GM12878 (cell line): ENCODE results near the gene ATP6V0A4. TPM values are rescaled to one million over a fixed set of nuclear protein-coding genes. Genes with fewer than 3 reads are reported as not detected.

Experiments used
- ATAC-seq: fragments of 200-7000 bp; cut with Tn5 transposase; 3 replicates; pipeline ENCODE4 v1.9.1; 2020; ENCODE audit warnings: mild to moderate bottlenecking, moderate library complexity
- BruUV-seq: library from RNA; stranded (reverse); fragments of 400-500 nt; replicated peaks from 2 replicates; lab custom pipeline; 2021; lab: Mats Ljungman, UMichigan
- CTCF ChIA-PET: fragments of 300-600 bp; sonication (Branson Sonifier 250); formaldehyde crosslinking; extraction: SDS; loops from one replicate; lab custom pipeline; 2021; ENCODE audit warnings: inconsistent platforms; lab: Yijun Ruan, JAX
- POLR2A ChIA-PET: fragments of 350-600 bp; formaldehyde crosslinking; extraction: SDS; loops from one replicate; lab custom pipeline; 2021; ENCODE audit warnings: inconsistent platforms; lab: Charles Lee
- RAD21 ChIA-PET: fragments of 300-600 bp; sonication (Branson Sonifier 250); formaldehyde crosslinking; loops from one replicate; lab custom pipeline; 2023; ENCODE audit warnings: antibody characterized with exemption; ENCODE audit not compliant: unreplicated experiment; lab: Charles Lee
- SMC1A ChIA-PET: fragments of 300-600 bp; sonication (Branson Sonifier 250); formaldehyde crosslinking; loops from one replicate; lab custom pipeline; 2023; ENCODE audit not compliant: unreplicated experiment, uncharacterized antibody; lab: Charles Lee
- DNase-seq: peaks from one replicate; pipeline ENCODE4 v3.0.0-alpha.2; 2011; ENCODE audit warnings: low read depth, low spot score
- FAIRE-seq: peaks from 3 replicates; lab custom pipeline; 2011; peaks lifted over from hg19 to GRCh38; lab: Jason Lieb, UNC
- H2AFZ ChIP-seq: 2 replicates; pipeline ENCODE4 v1.6.0; 2011; ENCODE audit warnings: low read depth, low read length, control low read depth; ENCODE audit not compliant: control insufficient read depth
- H3K27ac ChIP-seq: 2 replicates; pipeline ENCODE4 v1.5.1; 2011; ENCODE audit warnings: control low read depth; ENCODE audit not compliant: control insufficient read depth, insufficient read depth
- H3K27me3 ChIP-seq, 2 experiments: replicated peaks in 1 of 2; 2 replicates each; pipeline versions ENCODE4 v1.6.0 to v1.6.1; 2011; ENCODE audit warnings: low read length in 1 of 2; ENCODE audit not compliant: control insufficient read depth in 2 of 2, insufficient read depth in 2 of 2
- H3K36me3 ChIP-seq, 2 experiments: 2 replicates each; pipeline ENCODE4 v1.5.1; 2011; ENCODE audit warnings: low read length in 1 of 2; ENCODE audit not compliant: control insufficient read depth in 2 of 2, insufficient read depth in 2 of 2
- H3K4me1 ChIP-seq: 2 replicates; pipeline ENCODE4 v1.6.1; 2011; ENCODE audit warnings: mild to moderate bottlenecking, low read length, moderate library complexity, mixed read lengths; ENCODE audit not compliant: control insufficient read depth, insufficient read depth
- H3K4me2 ChIP-seq: 2 replicates; pipeline ENCODE4 v1.6.0; 2011; ENCODE audit warnings: control low read depth; ENCODE audit not compliant: control insufficient read depth, insufficient read depth
- H3K4me3 ChIP-seq: fragments of 200-600 bp; sonication (generic); 2 replicates; pipeline ENCODE4 v1.5.1; 2016
- H3K79me2 ChIP-seq: 2 replicates; pipeline ENCODE4 v1.6.0; 2011; ENCODE audit warnings: low read length; ENCODE audit not compliant: control insufficient read depth, insufficient read depth
- H3K9ac ChIP-seq: 2 replicates; pipeline ENCODE4 v1.8.0; 2011; ENCODE audit warnings: low read length, control low read depth, mixed read lengths; ENCODE audit not compliant: control insufficient read depth, insufficient read depth
- H3K9me3 ChIP-seq: replicated peaks from 3 replicates; pipeline ENCODE4 v1.5.1; 2011; ENCODE audit warnings: mild to moderate bottlenecking, low read length; ENCODE audit not compliant: control insufficient read depth, insufficient read depth
- H4K20me1 ChIP-seq: 2 replicates; pipeline ENCODE4 v1.6.0; 2011; ENCODE audit not compliant: control insufficient read depth, insufficient read depth
- ATF7 ChIP-seq: fragments of 450-650 bp; IDR thresholded peaks from 2 replicates; pipeline ENCODE4 v1.6.1; 2016; ENCODE audit warnings: low read depth, mild to moderate bottlenecking
- BMI1 ChIP-seq: fragments of 450-650 bp; IDR thresholded peaks from 2 replicates; pipeline ENCODE4 v1.6.1; 2016; ENCODE audit warnings: mild to moderate bottlenecking, moderate library complexity, borderline replicate concordance
- CBX3 ChIP-seq: fragments of 200-600 bp; sonication (generic); IDR thresholded peaks from 2 replicates; pipeline ENCODE4 v1.6.1; 2016; ENCODE audit warnings: low read depth, borderline replicate concordance
- E4F1 ChIP-seq: fragments of 450-650 bp; IDR thresholded peaks from 2 replicates; pipeline ENCODE4 v1.6.1; 2018; ENCODE audit warnings: borderline replicate concordance, mild to moderate bottlenecking; ENCODE audit not compliant: partially characterized antibody
- ELK1 ChIP-seq: IDR thresholded peaks from 2 replicates; pipeline ENCODE4 v1.6.1; 2012; ENCODE audit warnings: low read depth, low read length, improper control_type of control experiment
- KLF5 ChIP-seq: fragments of 450-650 bp; IDR thresholded peaks from 2 replicates; pipeline ENCODE4 v1.6.1; 2014; ENCODE audit warnings: mild to moderate bottlenecking; ENCODE audit not compliant: partially characterized antibody
- MTA2 ChIP-seq: fragments of 450-650 bp; IDR thresholded peaks from 2 replicates; pipeline ENCODE4 v1.6.1; 2016; ENCODE audit warnings: low read depth, mild to moderate bottlenecking, moderate library complexity
- NFYB ChIP-seq: IDR thresholded peaks from 2 replicates; pipeline ENCODE4 v1.6.1; 2011; ENCODE audit warnings: low read depth, mild to moderate bottlenecking, low read length, improper control_type of control experiment, moderate library complexity; ENCODE audit not compliant: insufficient read depth
- POLR2AphosphoS5 ChIP-seq: IDR thresholded peaks from 2 replicates; pipeline ENCODE4 v1.6.1; 2011; ENCODE audit warnings: mild to moderate bottlenecking, low read length, inconsistent platforms
- SMARCA5 ChIP-seq: fragments of 450-650 bp; IDR thresholded peaks from 2 replicates; pipeline ENCODE4 v1.6.1; 2017; ENCODE audit warnings: mild to moderate bottlenecking
- SREBF1 ChIP-seq: IDR thresholded peaks from 2 replicates; pipeline ENCODE4 v1.6.1; 2012; ENCODE audit warnings: mild to moderate bottlenecking, low read length
- USF1 ChIP-seq: IDR thresholded peaks from 2 replicates; pipeline ENCODE4 v1.6.1; 2011; ENCODE audit warnings: borderline replicate concordance, low read depth, mild to moderate bottlenecking, moderate library complexity, mixed read lengths, low read length; ENCODE audit not compliant: insufficient read depth; ENCODE audit errors: extremely low read length
- ZBTB4 ChIP-seq: fragments of 450-650 bp; formaldehyde crosslinking; IDR thresholded peaks from 2 replicates; pipeline ENCODE4 v1.4.0; 2022; ENCODE audit warnings: mild to moderate bottlenecking, moderate library complexity
- ZSCAN29 ChIP-seq: fragments of 450-650 bp; IDR thresholded peaks from 2 replicates; pipeline ENCODE4 v1.6.1; 2017; ENCODE audit warnings: mild to moderate bottlenecking, moderate library complexity
- WGBS: methylation state at CpG from one replicate; pipeline ENCODE4 v1.1.6; 2016; ENCODE audit warnings: low lambda C conversion rate; ENCODE audit not compliant: insufficient replicate concordance, insufficient coverage; ENCODE audit errors: missing lambda C conversion rate; 5-methylcytosine and 5-hydroxymethylcytosine counted together
- in situ Hi-C: fragments of 300-500 bp; cut with MboI; formaldehyde crosslinking; loops from 9 replicates; pipeline ENCODE4 v1.14.3; 2018; ENCODE audit warnings: mixed read lengths
- intact Hi-C: fragments of 100-400 bp; cut with micrococcal nuclease; formaldehyde crosslinking; loops from one replicate; pipeline ENCODE4 v1.14.2; 2022; ENCODE audit not compliant: unreplicated experiment
- polyA plus RNA-seq, 11 experiments: library from polyadenylated mRNA; depleted of rRNA in 4 of 11; unstranded in 6 of 11; stranded (reverse) in 5 of 11; fragments of >200 nt; fragmentation: Nextera tagmentation in 4 of 11; fragmentation: Illumina TruSeq in 1 of 11; extraction: Ambion mirVana in 4 of 11; extraction: Trizol in 1 of 11; gene quantifications; 1 replicate in 1 of 11; 2 replicates in 10 of 11; pipeline versions ENCODE4 v1.2.1 to v1.2.3, GENCODE V29; 2011 to 2016; ENCODE audit warnings: inconsistent platforms in 2 of 11, missing spikeins in 2 of 11, low read depth in 1 of 11
- total RNA-seq, 4 experiments: library from RNA; depleted of rRNA in 3 of 4; stranded (reverse); fragments of >200 nt in 3 of 4; fragmentation: Illumina TruSeq in 1 of 4; extraction: Trizol in 1 of 4; gene quantifications; 2 replicates each; pipeline versions ENCODE4 v1.2.1 to v1.2.3, GENCODE V29; 2013 to 2021

The ATP6V0A4 gene
- total and polyA plus RNA-seq, 10 of the 15 experiments (the other 5 are each of a cell fraction or from before 2014, with no cell fraction given): not detected

- no peak overlapping the region for H3K27ac ChIP-seq
- no peak overlapping the region for H3K4me3 ChIP-seq
- DNase-seq (no peak), ATAC-seq (no peak), FAIRE-seq (no peak)
- no peaks in the 10 kb centered on the region for H3K36me3 ChIP-seq
- ChIA-PET RAD21 (interaction anchor here (1.3 to 3.3 kb wide), 2 partner anchors 536 to 578 kb away, joined by 4 to 92 read pairs; no protein-coding TSS in a partner anchor), CTCF (interaction anchor here (1.2 to 3.3 kb wide), 6 partner anchors 199 to 840 kb away, joined by 3 to 92 read pairs (median 10); no protein-coding TSS in a partner anchor), SMC1A (interaction anchor here (1.4 to 3.4 kb wide), 3 partner anchors 569 to 578 kb away, joined by 5 to 87 read pairs (median 15); no protein-coding TSS in a partner anchor), POLR2A (no interaction called here)
- BruUV-seq: no TSS peak
- in situ Hi-C loops: loop anchor here (5.0 to 25.0 kb wide), 5 partner anchors 293 to 1128 kb away; partner anchors contain the start of gene CREB3L2
- WGBS: 88% methylated on average over 1 of the region's 1 CpG
- no peaks in the 10 kb centered on the region; the same call in 1 of the 3 replicates for H3K9me3 ChIP-seq
- no peaks in the 10 kb centered on the region for H3K4me1 ChIP-seq
- no peaks in the 10 kb centered on the region for H4K20me1 ChIP-seq
- no peak overlapping the region for H3K4me2 ChIP-seq
- intact Hi-C loops: loop anchor here (2.0 to 10.0 kb wide), 4 partner anchors 731 to 1133 kb away; no protein-coding TSS in a partner anchor
- no peaks in the 10 kb centered on the region for H3K79me2 ChIP-seq
- H3K9ac ChIP-seq: no peak overlapping the region
- H3K27me3 ChIP-seq: no peaks in the 10 kb centered on the region
- no peak overlapping the region for H2AFZ ChIP-seq
- TF ChIP-seq POLR2AphosphoS5: no peak
- TF ChIP-seq USF1: no peak
- no peak for TF ChIP-seq KLF5
- no peak for TF ChIP-seq BMI1
- TF ChIP-seq NFYB: no peak
- TF ChIP-seq SREBF1: no peak
- TF ChIP-seq ZBTB4 (CRISPR knock-in tag): no peak
- TF ChIP-seq E4F1: no peak
- TF ChIP-seq MTA2: no peak
- TF ChIP-seq SMARCA5: no peak
- TF ChIP-seq ATF7: no peak
- TF ChIP-seq CBX3: no peak
- TF ChIP-seq ELK1: no peak
- TF ChIP-seq ZSCAN29: no peak
Observed at GRCh38 chr7:138739859-138740258, 58.1 kb downstream of the ATP6V0A4 start.
